Stromal cell of bone marrow (primary cell): Measurements from ENCODE around the gene MEG3.

Experiments
- DNase-seq: peaks from one replicate; pipeline ENCODE4 v3.0.0-alpha.2; 2012; ENCODE audit warnings: low read depth

MEG3 gene

DNA sequence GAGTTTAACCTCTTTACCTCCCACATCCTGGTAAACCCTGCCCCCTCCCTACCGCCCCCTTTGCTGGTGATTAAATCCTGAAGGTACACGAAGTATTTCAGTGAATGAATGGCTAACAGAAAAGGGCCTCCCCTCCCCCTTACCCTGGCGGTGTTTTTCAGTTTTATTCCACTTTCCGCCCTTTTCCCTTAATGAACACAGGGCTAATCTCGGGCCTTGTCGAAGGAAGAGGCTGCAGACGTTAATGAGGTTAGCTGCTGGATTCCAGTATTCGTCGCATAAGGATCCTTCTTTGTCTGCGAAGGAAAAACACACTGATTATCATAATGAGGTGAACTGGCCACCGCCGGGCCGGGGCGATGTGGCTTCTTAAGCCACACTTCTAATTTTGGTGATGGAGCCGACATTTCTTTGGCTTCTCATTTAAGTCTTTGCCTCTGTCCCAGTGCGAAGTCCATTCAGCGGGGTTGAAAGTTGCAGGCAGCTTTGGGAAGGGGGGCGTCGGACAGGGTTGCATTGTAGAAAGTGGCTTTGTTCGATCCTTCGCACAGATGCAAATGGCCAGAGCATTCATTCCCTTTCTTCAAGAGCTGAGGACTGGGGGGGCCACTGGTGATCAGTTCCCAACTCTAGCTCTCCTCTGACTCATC lies 6.5 kb downstream of the MEG3 start:
- no peak for DNase-seq

DNA sequence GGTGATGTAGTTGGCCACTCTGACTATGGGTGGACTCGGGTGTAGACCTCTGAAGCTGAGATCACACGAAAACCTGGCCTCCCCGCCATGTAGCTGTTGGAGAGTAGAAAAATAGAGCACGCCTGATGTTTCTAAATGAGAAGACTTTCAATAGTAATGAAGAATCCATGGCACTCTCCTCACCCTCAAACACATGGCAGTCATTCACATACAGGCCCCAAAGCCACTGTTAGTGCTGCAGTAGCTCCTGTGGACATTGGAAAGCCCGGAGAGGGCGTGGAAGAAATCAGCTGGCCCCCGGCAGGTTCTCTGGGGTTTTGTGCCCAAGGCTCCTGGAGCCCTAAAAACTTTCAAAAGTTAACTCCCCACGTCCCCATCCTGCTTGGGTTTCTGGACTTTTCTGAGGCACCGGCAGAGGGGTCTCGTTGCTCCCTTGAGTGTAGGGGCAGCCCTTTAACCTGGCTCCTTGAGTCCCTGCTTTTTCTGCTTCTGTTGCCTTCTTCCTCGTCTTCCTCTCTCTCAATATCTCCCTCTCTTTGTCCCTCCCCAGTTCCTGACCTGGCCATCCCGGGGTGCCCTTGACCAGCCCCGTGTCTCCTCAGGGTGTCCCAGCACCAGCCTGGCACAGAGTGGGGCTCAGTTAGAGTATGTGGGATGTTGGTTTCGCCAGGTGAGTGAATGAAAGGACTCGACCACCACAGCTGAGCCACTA lies 8.3 kb downstream of the MEG3 start:
- DNase-seq = no peak

DNA sequence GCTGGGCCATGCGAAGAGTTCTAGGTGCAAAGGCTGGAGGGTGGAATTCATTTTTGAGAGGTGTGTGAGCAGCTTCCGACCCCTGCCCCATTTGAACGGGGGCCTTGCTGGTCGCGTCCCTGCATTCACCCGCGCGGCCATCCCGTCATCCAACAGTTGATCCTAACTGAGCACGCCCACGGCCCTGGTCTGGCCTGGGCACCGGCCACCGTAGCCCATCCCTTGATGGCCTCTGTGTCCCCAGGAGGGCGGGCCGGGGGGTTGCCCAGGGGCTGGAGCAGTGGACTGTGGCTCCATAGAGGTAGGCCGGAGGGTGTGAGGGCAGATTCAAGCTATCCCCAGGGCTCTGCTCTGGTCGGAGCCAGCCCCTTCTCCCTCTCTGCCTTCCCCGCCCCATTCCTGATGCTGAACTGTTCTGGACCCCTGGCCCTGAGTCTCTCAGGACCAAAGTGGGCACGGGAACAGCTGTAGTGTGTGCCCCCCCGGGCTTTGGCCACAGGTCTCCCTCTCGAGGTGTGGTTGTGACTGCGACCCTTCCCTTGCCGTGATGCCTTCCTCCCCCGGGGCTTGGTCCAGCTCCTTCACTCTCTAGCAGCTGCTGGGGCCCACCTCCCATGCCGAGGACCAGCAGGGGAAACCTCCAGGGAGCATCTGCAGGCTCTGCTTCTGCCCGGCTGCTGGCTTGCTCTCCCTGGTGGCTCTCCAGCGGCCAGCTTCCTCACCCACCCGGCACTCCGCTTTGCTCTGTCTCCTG lies 9.1 kb downstream of the MEG3 start:
- no peak for DNase-seq

DNA sequence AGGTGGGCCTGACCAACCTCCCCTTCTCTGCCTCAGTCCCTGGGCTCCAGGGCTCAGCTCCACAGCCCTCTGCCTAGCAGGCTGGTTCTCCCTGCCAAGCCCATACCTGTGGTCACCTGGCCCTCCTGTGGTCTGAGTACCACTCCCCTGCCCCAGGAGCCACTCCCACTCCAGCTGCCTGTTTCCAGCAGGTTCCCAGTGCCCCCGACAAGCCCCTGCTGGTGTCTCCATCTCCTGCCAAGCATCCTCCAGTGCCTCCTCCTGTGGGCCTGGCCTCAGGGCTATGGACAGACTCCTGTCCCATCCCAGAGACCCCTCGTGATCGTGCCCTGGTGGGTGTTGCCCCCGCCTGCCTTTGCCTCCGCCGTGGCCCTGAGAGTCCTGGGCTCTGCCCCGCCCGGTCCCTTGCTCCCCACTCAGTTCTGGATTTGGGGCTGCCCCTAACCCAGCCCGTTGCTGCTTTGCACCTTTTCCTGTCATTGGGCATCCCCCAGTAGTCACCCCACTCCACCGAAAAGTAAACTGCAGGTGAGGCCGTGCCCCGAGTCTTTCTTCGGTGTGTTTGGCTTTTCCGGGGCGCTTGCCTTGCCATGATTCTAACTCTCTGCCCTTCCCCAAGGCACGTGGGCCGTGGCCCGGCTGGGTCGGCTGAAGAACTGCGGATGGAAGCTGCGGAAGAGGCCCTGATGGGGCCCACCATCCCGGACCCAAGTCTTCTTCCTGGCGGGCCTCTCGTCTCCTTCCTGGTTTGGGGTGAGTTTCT lies 9.8 kb downstream of the MEG3 start:
- DNase-seq = no peak

DNA sequence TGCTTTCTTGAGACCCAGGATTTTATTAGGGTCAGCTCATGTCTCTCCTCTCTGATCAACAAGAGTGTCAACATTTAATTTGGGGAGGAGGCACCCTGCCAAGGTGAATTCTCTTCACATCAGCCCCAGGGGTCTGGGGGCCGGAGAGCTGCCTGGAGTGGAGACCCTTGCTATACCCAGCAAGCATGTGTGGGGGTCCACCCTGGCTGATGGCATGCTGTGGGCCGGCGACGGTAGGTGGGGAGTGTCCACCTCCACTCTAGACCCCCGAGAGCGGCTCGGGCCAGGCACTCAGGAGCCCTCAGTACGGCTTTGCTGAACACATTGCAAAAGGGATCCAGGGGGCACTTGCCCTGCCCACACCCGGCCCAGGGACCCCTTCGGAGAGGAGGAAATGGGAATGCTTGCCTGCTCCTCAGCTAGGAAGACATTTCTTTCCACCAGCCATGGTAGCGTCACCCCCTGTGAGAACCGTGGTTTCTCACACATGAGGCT lies 10.4 kb downstream of the MEG3 start:
- no peak for DNase-seq

DNA sequence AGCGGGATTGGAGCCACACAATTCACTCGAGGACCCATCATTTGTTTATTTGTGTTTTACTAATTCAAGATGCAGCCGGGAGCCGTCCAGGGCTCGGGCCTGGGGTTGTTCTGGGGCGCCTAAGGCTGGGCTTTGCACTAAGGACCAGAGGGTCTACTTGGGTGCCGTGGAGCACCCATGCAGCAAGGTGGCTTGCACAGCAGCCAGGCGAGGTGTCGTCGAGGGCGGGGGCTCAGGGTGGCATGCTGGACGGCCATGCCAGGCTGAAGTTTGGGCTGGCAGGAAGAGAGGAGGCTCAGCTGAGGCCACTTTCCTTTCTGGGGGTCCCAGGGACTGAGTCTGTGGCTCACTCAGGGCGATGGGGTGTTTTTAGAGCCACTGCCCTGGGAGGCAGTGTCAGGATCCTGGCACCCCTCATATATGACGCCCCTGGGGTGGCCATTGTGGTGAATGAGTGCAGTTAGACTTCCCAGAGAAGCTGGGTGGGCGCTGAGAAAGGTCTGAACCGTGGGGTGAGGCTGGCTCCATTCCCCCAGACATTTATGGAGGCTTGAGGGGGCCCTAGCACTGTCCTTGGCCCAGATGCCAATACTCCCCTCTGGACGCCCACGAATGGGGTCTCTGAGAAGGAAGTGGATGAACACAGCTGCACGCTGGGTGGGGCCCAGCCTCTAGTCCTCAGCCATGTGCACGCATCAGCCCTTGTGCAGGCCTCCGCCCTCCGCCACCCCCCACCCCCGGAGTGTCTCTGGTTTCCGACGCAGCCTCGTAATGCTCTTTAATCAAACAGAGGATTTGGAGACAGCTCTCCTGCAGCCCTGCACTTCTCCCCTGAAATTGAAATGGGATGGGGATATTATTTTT lies 11.3 kb downstream of the MEG3 start:
- DNase-seq = no peak

DNA sequence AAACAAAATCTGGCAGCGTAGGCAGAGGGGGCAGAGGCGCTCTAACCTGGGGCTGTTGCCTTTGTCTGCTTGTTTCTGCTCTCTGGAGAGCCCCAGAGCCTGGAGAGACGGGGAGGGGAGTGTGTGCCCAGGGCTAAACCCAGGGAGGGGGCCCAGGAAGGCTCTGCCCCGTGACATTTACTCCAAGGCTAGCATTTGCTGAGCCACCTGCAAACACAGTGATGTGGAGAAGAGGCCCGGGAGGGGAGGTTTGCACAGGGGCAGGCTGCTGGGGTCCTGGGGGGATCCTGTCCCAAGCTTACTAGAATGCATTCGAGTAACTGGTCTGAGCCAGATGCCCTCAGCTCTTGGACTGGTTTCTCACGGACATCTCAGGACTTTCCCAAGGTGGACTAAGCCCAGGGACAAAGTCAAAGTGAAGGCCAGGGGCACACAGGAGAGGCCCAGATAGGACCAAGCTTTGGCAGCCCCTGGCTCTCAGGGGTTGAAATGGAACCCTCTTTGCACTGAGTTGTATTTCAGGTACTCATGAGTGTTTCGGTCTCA lies 12.0 kb downstream of the MEG3 start:
- no peak for DNase-seq

DNA sequence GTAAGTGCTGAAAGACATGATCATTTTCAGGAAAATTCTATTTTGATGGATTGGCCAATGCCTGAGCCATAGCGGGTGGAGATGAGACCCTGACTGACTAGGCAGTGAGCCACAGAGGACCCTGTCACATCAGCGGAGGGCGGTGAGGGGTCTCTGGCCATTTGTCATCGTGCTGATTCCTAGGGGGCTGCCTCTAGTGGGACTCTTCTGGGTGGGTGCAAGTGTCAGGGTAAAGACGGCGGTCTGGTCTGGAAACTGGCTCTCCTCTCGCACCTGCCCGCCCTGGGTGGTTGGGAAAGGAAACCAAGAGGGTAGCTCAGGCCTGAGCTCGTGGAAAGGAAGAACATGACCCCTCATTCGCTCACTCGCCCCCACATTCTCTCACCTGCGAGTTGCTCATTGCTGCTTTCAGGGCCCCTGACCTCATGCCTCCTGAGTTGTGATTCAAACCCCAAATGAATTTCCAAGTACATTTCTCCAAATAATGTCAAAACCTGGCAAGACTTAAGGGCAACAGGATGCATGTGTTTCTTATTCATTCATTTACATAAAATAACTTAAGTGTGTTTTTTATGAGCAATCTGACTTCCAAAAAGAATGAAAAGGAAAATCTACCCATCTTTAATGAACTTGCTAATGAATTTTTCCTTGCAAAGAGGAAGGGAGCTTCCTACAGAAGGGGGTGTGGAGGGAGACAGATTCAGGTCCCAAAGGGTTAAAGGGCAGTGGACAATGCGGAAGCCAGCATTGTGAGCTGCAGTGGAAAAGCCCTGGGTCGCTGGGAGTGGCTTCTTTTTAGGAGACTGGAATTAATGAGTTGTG lies 12.8 kb downstream of the MEG3 start:
- no peak for DNase-seq

DNA sequence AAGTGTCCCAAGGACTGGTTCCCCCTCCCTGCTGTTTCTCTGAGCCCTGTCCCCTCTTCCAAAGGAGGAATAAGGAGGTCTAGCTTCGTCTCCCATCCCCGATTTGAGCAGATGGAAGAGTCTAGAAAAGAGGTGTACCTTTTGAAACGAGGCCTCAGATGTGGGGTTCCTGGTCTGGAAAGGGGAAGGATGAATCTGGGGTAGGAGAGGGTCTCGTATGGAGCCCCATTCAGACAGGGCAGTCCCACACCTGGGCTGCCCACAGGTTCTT lies 13.3 kb downstream of the MEG3 start:
- no peak for DNase-seq

DNA sequence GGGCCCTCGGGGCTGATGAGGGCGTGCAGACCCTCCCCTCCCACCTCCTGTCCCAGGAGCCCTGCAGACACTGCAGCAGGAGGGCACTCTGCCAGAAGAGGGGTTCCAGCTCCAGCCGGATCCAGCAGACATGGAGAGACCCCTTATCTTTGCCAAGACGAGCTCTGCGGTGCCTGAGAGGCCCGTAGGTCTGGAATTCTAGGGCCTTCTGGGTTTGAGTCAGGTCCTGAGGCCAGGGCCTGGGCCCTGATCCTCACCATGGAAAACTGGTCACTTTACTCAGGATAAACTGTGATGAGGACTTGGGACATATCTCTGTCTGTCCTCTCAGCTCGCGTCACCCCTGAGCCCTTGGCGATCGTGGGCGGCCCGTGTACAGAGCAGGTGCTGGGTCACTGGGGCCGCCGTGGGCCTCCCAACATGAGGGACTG lies 13.8 kb downstream of the MEG3 start:
- no peak for DNase-seq

DNA sequence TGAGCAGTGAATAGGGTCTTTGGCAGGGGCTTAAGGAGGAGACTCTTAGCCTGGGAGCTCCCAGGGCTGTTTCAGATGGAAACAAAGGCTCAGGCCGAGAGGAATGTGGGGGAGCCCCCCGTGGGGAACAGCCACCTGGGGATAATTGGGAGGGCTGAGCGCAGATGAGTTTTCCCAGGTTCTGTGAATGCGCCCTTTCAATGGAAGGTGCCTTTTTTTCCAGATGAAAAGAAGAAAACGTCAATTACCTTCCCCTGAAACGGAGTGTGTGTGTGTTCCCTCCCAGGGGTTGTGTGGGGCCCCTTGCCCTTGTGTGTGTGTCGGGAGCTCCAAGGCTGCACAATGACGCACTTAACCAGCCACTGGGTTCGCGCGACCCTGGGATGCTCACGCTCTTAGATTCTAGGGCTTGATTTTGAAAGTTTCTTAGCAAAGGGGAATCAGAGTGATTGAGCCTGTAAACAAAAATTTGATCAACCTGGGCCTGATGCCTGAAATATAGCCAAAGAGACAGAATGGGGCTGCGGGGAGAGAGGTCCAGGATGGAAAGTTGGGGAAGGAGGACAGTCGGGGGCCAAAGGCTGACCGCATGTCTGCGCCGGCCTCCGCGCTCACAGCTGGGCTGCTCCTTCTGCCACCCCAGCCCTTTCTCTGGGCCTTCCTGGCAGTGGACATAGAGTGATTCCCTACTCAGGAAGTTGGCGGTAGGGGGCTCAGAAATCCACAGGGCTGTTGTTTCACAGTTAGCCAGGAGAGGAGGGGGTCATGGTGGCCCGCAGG lies 14.6 kb downstream of the MEG3 start:
- no peak for DNase-seq

DNA sequence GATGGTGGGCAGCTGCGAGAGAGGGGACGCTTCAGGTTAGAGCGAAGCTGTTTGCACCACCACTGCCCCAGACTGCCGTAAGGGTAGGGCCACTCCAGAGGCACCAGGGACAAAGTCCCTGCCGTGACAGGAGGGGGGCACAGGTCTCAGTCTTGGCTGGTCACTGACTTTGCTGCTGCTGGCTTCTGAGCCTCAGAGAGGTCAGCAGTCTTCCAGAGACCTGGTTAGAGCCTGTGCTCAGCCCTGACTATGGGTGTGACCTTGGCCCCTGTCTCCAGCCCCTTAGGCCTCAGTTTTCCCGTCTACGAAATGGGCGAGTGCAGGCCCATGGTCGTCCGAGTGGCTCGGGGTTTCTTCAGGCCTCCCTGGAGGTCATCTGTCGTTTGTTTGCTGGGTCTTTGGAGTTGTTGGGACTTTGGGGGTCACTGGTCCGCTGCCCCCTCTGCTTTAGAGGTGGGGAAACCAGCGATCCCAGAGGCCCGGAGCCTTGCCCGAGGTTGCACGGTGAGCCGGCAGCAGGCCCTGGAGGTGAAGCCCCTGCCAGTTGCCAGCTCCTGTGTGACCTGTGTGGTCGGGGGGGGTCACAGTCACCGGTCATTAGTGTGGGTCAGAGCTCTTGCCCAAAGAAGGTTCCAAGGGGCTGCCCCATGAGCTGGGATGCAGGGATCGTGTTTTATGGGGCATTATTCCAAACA lies 15.3 kb downstream of the MEG3 start:
- DNase-seq = no peak

DNA sequence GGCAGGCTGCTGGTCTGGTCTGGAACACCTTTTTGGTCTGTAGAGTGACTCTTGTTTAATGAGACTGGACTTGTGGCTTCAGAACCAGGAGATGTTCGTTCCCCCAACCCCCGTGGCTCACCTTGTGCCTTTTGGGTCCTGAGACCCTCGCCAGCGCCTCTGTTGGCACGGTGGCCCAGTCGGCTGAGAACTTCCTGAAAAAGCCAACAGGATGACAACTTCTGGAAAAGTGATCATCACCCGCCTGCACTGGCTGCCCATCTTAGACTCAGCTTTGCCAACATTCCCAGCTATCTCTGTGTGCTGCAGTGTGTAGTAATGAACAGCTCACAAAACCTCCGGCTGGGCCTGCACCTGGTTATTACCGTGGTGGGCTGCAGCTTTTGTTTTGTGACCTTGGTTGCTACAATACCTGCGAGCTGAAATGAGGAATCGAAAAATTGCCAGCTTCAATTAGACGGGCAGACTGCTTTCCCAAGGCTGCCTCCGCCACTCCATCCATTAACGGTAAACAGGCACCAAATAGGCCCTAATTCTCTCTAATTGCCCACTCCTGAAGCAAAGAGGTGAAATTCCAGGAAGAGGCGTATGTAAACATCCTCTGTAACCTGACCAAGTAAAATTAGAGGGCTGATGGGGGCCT lies 16.0 kb downstream of the MEG3 start:
- DNase-seq = no peak

DNA sequence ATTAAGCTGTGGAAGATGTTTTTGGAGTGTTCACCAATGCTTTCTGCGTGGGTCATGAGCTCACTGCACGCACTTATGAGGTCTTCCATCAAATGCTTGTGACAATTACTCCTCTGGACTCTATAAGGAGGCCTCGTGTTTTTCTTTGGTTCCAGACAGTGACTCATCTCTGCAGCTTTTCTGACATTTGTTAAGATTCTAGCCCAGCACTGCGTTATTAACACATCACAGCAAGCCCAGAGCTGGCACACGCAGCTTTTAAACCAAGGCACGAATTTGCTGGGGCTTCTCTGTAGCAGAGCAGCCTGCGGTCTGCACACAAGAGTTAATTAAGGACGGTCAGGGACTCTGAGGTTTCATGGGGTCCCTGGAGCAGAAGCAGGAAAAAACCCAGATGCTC lies 16.9 kb downstream of the MEG3 start:
- DNase-seq = peak; percentile 82

DNA sequence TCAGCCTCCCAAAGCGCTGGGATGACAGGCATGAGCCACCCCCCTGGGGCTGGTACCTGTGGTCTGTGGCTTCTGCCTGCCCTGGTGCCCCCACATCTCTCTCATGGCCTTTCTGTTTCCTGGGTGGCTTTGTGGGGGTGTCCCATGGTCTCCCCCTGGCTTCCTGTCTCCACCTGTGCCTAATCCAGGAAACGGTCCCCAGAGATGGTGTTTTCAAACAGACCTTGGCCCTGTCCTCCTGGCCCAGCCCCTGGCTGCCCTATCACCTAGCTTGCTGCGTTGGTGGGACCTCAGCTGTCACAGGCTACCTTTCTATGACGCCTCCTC lies 18.1 kb downstream of the MEG3 start:
- DNase-seq = no peak

DNA sequence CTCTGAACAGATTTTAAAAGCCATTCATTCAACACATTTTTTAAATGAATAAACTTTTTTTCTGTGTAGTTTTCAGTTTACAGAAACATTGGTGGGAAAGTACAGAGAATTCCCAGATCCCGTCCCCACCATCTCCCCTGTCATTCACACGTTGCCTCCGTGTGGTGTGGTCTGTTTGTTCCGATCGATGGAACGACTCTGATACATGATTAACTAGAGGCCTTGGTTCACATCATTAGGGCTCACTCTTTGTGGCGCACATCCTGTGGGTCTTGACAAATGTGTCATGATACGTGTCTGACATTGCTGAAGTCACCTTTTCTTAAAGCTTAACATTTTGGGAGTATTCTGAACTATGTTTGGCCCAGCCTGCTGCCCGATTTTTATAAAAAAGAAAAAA lies 18.5 kb downstream of the MEG3 start:
- DNase-seq = no peak

DNA sequence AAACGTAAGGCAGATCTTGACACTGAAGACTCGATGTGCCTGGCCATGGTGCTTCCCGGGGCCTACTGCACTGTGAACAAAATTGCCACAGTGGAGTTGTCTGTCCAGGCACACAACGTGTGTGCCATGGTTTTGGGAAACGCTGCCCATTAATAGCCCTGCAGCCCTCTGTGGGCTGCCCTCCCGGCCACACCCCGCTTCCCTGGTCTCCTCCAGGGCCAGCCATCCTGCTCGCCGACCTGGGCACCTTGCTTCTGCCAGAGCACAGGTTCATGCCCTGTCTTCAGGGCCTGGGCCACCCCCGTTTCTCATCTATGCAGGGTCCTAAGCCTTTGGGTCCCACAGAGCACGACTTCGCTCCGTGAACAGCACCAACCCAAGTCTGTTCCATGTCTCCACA lies 18.9 kb downstream of the MEG3 start:
- DNase-seq = no peak

DNA sequence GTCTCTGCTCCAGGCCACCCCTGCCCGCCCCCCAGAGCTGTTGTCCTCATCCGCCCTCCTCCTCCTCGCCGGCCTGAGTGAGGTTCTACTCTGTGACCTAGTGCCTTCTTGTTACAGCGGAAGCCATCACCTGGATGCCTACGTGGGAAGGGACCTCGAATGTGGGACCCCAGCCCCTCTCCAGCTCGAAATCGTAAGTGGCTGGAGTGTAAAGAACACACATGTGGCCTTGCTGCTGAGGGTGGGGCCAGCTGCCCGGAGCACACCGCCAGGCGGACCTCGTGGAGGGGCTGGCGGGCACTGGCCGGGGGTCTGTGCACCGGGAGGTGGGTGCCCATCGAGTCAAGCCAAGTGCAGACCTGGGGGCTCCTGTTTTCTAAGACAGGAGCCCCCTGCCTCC lies 19.4 kb downstream of the MEG3 start:
- no peak for DNase-seq
